Measurements from ENCODE around the gene ADCY2.

The ADCY2 gene

DNA sequence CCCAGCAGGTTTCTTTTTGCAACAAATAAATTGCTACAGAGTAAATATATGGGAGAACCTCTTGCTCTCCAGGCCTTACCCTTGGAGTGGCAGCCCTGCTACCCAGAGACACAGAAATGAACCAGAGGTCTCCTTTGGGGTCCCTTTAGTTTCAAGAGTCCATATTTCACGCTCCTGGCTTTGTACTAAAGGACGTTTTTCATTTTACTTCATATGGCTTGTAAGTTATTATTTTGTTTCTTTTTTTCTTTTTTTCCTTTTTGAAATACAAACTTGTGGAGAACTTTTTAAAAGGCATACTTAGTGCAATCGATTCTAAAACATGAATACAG lies 3.3 kb upstream of the ADCY2 start:
- H3K9ac ChIP-seq (ENCODE audit: low read length) = no peak overlapping the region
- H3K9me3 ChIP-seq (ENCODE audit: insufficient read depth, low read length) = no peaks in the 10 kb centered on the region
- H4K20me1 ChIP-seq (ENCODE audit: insufficient read depth, low read length) = no peaks in the 10 kb centered on the region
- H3K4me2 ChIP-seq (ENCODE audit: low read length) = no peak overlapping the region
- TF ChIP-seq EZH2phosphoT487 (IDR thresholded peaks at IDR 0.05; ENCODE audit: low read depth) (no peak), CTCF (IDR thresholded peaks at IDR 0.05; ENCODE audit: low read depth, low read length) (no peak)
- H2AFZ ChIP-seq (ENCODE audit: low read depth, low read length) = no peak overlapping the region
- H3K4me1 ChIP-seq (ENCODE audit: low read length) = no peaks in the 10 kb centered on the region
- H3K36me3 ChIP-seq (replicated peaks; ENCODE audit: low read depth, low read length) = no peaks in the 10 kb centered on the region
- no peaks in the 10 kb centered on the region for H3K27me3 ChIP-seq (ENCODE audit: low read depth, low read length)
- H3K79me2 ChIP-seq (ENCODE audit: low read length) = no peaks in the 10 kb centered on the region
- no peak overlapping the region for H3K27ac ChIP-seq (ENCODE audit: low read length)
- H3K4me3 ChIP-seq (ENCODE audit: low read length) = no peak overlapping the region

DNA sequence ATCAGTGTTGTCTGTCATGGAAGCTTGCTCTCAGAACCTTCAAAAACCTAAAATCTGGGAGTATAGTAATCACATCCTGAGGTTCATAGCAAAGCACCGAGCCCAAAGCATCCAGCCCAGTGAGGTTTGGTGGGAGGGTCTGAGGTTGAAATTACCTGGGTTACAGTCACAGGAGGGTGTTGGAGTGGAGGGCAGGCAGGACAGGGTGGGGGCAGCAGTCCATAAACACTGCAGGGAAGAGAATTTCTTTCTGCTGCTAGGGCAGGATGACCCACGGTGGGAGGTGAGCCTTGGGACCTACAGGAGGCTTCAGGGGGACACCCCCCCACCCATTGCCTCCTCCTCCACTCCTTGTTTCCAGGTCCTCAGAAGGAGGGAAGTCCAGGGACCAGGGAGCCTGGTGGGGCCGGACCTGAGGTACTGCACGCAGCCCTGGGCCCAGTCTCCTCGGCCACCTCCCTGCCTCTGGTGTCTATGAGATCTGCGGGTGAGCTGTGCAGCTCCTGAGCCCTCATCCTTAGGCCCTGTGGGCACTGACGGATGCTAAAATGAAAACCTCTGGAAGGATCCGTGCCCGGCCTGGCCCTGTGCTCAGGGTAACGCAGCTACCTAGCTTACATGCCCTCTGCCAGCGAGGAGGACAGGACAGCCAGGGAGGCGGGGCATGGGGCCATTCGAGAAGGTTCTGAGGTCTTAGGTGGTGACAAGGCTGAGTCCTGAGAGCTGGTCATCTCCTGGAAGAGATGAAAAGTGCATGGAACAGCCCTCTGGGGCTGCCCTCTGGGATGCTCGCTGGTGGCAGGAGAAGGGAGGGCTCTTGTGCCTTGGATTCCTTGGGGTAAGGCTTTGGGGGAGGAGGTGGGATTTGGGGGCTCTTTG lies 1.8 kb upstream of the ADCY2 start:
- Histone ChIP-seq H3K4me2 (ENCODE audit: low read length) (no peak overlapping the region), H3K4me3 (ENCODE audit: low read length) (no peak overlapping the region), H3K9me3 (ENCODE audit: insufficient read depth, low read length) (no peaks in the 10 kb centered on the region), H3K36me3 (replicated peaks; ENCODE audit: low read depth, low read length) (no peaks in the 10 kb centered on the region), H3K79me2 (ENCODE audit: low read length) (no peaks in the 10 kb centered on the region), H3K27ac (ENCODE audit: low read length) (no peak overlapping the region), H4K20me1 (ENCODE audit: insufficient read depth, low read length) (no peaks in the 10 kb centered on the region), H3K27me3 (ENCODE audit: low read depth, low read length) (no peaks in the 10 kb centered on the region), H3K4me1 (ENCODE audit: low read length) (no peaks in the 10 kb centered on the region), H2AFZ (ENCODE audit: low read depth, low read length) (no peak overlapping the region), H3K9ac (ENCODE audit: low read length) (no peak overlapping the region)
- TF ChIP-seq EZH2phosphoT487 (IDR thresholded peaks at IDR 0.05; ENCODE audit: low read depth) = no peak
- no peak for TF ChIP-seq CTCF (IDR thresholded peaks at IDR 0.05; ENCODE audit: low read depth, low read length)

GRCh38 chr5:7394889-7395431 lies 978 bp upstream of the ADCY2 start:
- Histone ChIP-seq H3K9me3 (ENCODE audit: insufficient read depth, low read length) (no peaks in the 10 kb centered on the region), H3K79me2 (ENCODE audit: low read length) (no peaks in the 10 kb centered on the region), H3K27me3 (ENCODE audit: low read depth, low read length) (no peaks in the 10 kb centered on the region), H3K27ac (ENCODE audit: low read length) (no peak overlapping the region), H4K20me1 (ENCODE audit: insufficient read depth, low read length) (no peaks in the 10 kb centered on the region), H3K9ac (ENCODE audit: low read length) (no peak overlapping the region), H3K4me1 (ENCODE audit: low read length) (no peaks in the 10 kb centered on the region), H3K4me3 (ENCODE audit: low read length) (no peak overlapping the region), H3K36me3 (replicated peaks; ENCODE audit: low read depth, low read length) (no peaks in the 10 kb centered on the region), H3K4me2 (ENCODE audit: low read length) (no peak overlapping the region), H2AFZ (ENCODE audit: low read depth, low read length) (no peak overlapping the region)
- TF ChIP-seq EZH2phosphoT487 (IDR thresholded peaks at IDR 0.05; ENCODE audit: low read depth) (no peak), CTCF (IDR thresholded peaks at IDR 0.05; ENCODE audit: low read depth, low read length) (no peak)

DNA sequence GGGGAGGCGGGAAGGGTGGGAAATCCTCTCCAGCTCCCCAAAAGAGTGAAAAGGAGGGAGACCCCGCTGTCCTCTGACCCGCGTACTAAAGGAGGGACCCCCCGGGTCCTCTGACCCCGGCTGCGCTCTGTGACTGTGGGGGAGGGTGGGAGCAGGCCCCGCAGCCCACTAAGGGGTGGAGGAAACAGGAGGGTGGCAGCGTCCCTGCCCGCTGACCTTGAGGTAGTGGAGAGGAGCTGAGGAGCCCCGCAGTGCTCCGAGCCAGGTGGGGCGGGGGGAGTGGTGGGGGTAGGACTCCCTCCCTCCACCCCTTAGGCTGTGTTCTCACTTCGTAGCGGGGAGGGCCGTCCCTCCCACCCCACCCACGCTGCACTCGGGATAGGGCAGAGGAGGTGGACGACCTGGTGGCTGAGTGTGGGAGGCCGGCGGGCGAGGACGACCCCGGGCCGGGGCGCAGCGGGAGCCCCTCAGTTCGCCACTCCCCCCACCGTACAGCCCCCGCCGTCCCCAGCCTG lies 449 bp upstream of the ADCY2 start:
- no peak overlapping the region for H3K4me3 ChIP-seq (ENCODE audit: low read length)
- no peaks in the 10 kb centered on the region for H3K9me3 ChIP-seq (ENCODE audit: insufficient read depth, low read length)
- no peaks in the 10 kb centered on the region for H3K4me1 ChIP-seq (ENCODE audit: low read length)
- no peaks in the 10 kb centered on the region for H3K79me2 ChIP-seq (ENCODE audit: low read length)
- H3K4me2 ChIP-seq (ENCODE audit: low read length) = no peak overlapping the region
- no peaks in the 10 kb centered on the region for H3K36me3 ChIP-seq (replicated peaks; ENCODE audit: low read depth, low read length)
- TF ChIP-seq EZH2phosphoT487 (IDR thresholded peaks at IDR 0.05; ENCODE audit: low read depth) (no peak), CTCF (IDR thresholded peaks at IDR 0.05; ENCODE audit: low read depth, low read length) (no peak)
- H2AFZ ChIP-seq (ENCODE audit: low read depth, low read length) = no peak overlapping the region
- H3K27ac ChIP-seq (ENCODE audit: low read length) = no peak overlapping the region
- no peaks in the 10 kb centered on the region for H3K27me3 ChIP-seq (ENCODE audit: low read depth, low read length)
- H4K20me1 ChIP-seq (ENCODE audit: insufficient read depth, low read length) = no peaks in the 10 kb centered on the region
- H3K9ac ChIP-seq (ENCODE audit: low read length) = no peak overlapping the region

Measured in OCI-LY3 (cell line).